Fibroblast of skin of right biceps (primary cell): Measurements from ENCODE around the gene GRM8.

Experiments
- DNase-seq: peaks from one replicate; pipeline ENCODE4 v3.0.0-alpha.2; 2013

GRM8 gene

GRCh38 chr7:126804604-126805003 is 448.1 kb downstream of the GRM8 start:
- DNase-seq = no peak

- no peak for DNase-seq
These were observed 448.8 kb downstream of the GRM8 start for GRCh38 chr7:126803990-126804389.

GRCh38 chr7:126803060-126803665 is 449.6 kb downstream of the GRM8 start:
- DNase-seq = peak; percentile 51

GRCh38 chr7:126801733-126802132 is 451.0 kb downstream of the GRM8 start:
- DNase-seq = no peak

GRCh38 chr7:126799541-126799940 is 453.2 kb downstream of the GRM8 start:
- no peak for DNase-seq

GRCh38 chr7:126792521-126792920 is 460.2 kb downstream of the GRM8 start:
- DNase-seq = no peak

GRCh38 chr7:126791306-126791705 is 461.4 kb downstream of the GRM8 start:
- no peak for DNase-seq

- no peak for DNase-seq
These were observed 462.0 kb downstream of the GRM8 start for GRCh38 chr7:126790763-126791162.

- no peak for DNase-seq
These were observed 469.1 kb downstream of the GRM8 start for GRCh38 chr7:126783613-126784012.

GRCh38 chr7:126780993-126781392 is 471.7 kb downstream of the GRM8 start:
- no peak for DNase-seq

GRCh38 chr7:126778101-126778500 is 474.6 kb downstream of the GRM8 start:
- DNase-seq = no peak

- no peak for DNase-seq
These were observed 476.2 kb downstream of the GRM8 start for GRCh38 chr7:126776498-126776897.

- no peak for DNase-seq
These were observed 478.7 kb downstream of the GRM8 start for GRCh38 chr7:126774077-126774476.

GRCh38 chr7:126768836-126769235 is 483.9 kb downstream of the GRM8 start:
- no peak for DNase-seq

GRCh38 chr7:126760914-126761577 is 491.7 kb downstream of the GRM8 start:
- DNase-seq = no peak

- DNase-seq = no peak
These were observed 497.4 kb downstream of the GRM8 start for GRCh38 chr7:126755381-126755780.

- DNase-seq = no peak
These were observed 502.4 kb downstream of the GRM8 start for GRCh38 chr7:126750207-126750911.

- DNase-seq = no peak
These were observed 523.8 kb downstream of the GRM8 start for GRCh38 chr7:126728967-126729366.

GRCh38 chr7:126727930-126728391 is 524.8 kb downstream of the GRM8 start:
- DNase-seq = peak; percentile 78

GRCh38 chr7:126723966-126724544 is 528.7 kb downstream of the GRM8 start:
- DNase-seq = no peak

GRCh38 chr7:126720232-126720631 is 532.5 kb downstream of the GRM8 start:
- no peak for DNase-seq

- DNase-seq = no peak
These were observed 534.3 kb downstream of the GRM8 start for GRCh38 chr7:126718419-126718818.

- no peak for DNase-seq
These were observed 536.4 kb downstream of the GRM8 start for GRCh38 chr7:126716321-126716720.

- DNase-seq = no peak
These were observed 537.7 kb downstream of the GRM8 start for GRCh38 chr7:126715076-126715475.
